GM19324 (cell line): ENCODE results near the gene ART4.

Experiments used
- ATAC-seq: cut with Tn5 transposase; IDR thresholded peaks from one replicate; pipeline ENCODE4 v1.9.1; 2021; ENCODE audit warnings: mild to moderate bottlenecking, moderate library complexity; ENCODE audit not compliant: unreplicated experiment, low FRiP score

ART4 gene

DNA sequence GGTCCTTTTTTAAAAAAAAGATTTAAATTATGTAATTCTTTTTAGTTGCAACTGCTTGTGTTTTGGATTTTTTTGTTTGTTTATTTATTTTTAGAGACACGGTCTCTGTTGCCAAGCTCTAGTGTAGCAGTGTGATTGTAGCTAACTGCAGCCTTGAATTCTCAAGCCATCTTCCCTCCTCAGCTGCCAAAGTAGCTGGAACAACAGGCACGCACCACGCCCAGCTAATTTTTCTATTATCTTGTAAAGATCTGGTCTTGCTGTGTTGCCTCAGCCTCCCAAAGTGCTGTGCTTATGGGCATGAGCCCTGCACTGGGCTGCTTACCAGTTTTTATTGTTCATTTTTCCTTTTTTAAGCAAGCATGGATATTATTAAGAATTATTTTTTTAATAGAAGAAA is 10.6 kb upstream of the ART4 start:
- no peak for ATAC-seq

DNA sequence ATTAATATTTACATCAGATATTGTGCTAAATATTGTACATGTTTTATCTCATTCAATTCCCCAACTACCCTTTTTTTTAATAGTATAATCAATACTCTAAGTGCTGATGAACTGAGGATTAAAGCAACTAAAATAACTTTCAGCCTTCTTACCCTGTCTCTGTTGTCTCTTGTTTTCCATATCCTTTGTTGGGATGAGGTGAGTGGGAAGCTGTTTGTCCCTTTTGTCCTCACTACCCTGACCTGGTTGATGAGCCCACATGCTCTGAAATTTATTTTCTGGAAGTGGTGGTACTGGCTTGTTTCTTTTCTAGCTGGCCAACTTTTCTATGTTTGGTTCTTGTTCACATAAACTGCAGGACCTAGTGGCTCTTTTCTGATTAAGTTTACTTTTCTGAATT is 9.6 kb upstream of the ART4 start:
- ATAC-seq, result no peak

DNA sequence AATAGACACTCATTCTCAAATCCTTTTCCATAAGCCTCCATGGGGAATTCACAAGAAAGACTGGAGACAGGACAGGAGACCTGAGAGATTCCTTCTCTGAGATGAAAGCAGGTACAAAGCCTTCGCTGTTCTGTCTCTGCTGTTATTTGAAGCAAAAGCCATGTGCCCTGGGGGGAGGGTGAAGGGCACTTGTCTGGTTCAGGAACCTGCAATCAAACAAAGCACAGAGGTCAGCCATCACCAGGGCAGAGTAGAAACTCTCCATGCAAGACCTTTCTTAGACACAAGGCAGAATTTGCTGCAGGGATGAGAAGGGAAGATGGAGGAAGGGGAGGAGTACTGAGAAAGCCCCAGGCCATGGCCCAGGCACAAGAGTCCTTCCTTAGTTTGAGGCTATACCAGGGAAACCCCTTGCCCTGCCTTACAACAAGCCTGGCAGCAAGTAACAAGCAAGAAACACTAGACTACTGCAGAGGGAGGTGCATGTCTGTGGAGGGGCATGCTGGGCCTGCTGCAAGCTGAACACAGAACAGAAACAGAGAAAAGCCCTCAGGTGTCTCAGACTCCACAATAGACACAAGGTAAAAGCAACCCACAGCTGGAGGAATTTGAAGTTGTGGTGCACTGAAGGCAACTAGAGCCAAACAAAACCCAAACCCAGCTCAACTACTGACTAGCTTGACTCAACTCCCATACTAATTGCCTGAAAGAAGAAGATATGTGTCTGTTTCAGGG is 7.8 kb upstream of the ART4 start:
- peak; percentile 76 for ATAC-seq

DNA sequence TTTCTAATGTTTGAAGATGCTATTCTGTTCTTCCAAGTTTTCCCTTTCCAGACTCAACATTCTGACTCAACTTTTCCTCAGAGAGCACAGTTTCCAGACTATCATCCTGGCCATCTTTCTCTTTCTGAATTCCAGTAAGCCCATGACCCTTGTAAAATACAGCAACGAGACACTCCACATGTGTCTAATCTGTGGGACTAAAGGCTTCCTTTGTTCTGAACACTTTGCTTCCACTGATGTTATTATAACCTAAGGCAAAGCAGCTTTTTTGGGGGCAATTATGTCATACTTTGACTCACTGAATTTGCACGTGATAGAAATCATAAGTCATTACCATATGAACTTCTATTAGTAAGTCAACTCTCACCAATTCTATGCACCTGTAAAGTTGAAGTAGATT is 6.3 kb upstream of the ART4 start:
- ATAC-seq, result no peak

DNA sequence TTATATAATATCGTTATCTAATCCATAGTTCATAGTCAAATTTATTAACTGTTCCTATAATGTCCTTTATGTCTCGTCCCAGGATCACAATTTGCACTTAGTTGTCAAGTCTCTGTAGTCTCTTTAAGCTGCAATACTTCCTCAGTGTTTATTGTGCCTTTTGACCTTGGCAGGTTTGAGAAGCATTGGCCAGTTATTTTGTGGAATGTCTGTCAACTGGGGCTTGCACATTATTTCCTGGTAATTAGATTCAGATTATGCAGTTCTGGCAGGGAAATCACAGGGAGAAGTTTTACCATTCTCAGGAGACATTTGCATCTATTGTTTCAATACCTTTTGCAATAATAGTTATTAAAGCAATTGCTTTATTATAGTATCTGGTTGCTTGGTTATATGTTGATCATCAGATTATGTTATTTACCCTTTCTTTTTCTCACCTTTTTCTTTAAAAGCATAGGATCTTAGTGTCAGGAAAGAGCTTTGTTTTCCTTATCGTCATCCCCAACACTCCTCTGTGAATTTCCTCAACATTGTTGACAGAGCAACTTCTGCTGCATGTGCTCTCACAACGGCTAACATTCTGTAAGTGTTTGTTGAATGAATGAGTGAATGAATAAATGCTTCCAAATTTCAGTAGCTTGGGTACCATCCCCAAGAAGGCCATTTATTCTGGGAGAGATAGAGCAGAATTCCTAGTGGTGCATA is 3.7 kb upstream of the ART4 start:
- no peak for ATAC-seq

DNA sequence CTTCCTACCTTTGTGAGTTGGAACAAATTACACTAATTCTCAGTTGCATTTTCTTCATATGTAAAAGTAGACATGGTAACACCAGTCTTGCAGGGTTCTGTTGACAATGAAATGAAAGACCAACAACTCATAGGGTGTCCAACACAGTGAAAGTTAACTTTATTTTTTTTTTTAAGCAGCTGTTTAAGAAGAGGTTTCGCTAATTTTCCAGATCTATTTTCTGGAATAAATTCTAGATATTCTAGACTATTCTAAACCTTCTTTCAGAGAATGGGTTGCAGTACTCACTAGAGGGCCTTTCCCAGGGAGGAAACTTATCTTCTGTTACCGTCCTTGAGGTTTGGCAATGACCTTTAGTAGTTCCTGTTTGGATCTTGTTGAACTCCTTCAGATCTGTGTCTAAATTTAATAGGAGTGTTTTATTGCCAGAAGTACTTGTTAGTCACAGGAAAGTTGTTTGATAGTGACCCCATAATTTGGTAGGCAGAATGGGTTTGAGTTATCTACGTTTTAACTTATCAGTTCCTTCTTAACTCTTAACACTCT is 2.8 kb upstream of the ART4 start:
- no peak for ATAC-seq

DNA sequence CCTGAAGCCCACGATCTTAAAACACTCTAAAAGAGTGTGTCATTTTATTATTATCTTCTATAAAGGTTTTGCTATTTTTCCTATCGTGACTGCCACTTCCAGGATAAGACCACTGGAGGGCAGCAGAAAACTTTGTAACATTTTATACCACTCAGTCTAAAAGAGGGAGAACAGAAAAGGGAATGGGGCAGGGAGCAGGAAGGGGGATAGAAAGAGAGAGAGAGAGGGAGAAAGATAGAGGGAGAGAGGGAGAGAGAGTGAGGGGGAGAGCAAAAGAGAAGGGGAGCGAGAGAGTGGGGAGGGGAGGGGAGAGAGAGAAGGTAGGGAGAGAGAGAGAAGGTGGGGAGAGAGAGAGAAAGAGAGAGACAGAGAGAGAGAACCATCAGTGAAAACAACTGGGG is 2.0 kb upstream of the ART4 start:
- no peak for ATAC-seq

DNA sequence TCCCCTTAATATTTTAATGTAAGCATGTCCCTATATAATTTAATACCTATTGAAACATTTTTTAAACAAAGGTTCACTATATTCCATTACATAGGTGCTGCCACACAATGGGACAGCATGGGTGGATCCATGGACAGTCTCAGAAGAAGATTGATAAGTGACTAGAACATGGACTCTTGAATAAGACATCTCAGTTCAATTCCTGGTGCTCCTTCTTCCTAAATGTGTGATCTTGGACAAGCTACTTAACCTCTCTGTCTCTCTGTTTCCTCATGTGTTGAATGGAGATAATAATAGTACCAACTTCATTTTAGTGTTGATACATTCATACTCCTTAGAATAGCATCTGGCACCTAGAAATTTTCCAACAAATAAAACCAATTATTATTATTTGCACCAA is 1.1 kb upstream of the ART4 start:
- no peak for ATAC-seq

DNA sequence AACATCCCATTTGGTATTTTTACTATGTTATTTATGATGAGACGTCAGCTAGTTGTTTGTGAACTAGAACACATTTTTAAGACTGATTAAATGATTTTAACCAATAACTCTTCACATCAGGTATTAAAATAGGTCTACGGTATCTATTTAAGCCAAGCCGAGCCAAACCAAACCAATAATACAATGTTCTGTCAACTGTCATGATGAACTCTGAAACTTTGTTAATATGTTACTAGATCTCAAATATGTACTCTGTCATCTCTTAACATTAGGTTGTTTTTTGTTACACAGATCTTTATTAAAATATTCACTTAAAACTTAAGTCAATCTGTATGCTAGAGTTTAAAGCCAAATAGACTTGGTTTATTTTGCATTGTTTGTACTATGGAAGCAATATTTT is 1.0 kb downstream of the ART4 start:
- no peak for ATAC-seq

DNA sequence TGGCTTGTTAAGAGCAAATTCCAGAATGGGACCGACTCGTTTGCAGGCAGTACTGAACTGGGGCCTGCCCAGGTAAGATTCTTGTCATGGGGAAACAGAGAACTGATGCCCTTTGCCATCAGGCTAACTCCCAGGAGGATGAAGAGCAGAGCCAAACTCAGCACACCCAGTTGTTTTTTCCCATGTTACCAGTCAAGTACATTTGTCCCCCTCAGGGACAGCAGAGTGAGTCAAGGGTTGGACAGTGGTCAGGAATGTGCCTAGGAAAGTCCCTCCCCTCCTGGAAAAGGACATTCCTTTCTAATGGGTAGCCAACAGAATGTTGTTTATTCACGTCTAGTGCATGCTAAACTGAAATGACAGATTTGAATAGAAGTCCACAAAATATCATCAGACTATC is 1.6 kb downstream of the ART4 start:
- ATAC-seq, result no peak

DNA sequence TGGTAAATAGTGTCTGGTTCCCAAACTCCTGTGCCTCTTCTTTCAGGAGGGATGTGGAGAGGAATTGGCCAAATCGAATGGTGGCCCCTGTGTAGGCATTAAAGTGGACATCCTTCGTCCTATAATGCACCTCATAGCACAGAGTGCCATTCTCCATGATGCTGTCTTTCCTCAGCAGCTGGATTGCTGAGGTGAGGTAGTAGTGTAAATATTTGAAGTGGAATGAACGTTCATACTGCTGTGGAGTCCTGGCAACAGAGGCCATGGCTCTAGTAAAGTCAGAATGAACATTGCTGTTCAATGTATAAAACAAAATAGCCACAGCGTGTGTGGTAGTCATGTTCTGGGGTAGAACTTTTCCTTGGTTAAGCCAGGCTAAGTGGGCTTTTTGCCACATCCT is 2.7 kb downstream of the ART4 start:
- no peak for ATAC-seq

DNA sequence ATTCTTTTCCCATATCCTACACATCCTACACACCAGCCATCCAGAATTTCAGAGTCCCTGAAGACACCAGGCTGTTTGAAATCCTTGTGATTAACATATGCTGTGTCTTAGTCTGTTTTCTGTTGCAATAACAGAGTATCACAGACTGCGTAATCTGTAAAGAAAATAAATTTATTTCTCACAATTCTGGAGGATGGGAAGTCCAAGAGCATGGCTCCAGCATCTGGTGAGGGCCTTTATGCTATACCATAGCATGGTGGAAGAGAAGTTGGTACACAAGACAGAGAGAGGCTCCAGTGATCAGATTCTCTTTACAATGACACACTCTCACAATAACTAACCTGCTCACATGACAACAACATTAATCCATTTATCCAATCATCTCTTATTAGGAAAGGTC is 4.1 kb downstream of the ART4 start:
- no peak for ATAC-seq

DNA sequence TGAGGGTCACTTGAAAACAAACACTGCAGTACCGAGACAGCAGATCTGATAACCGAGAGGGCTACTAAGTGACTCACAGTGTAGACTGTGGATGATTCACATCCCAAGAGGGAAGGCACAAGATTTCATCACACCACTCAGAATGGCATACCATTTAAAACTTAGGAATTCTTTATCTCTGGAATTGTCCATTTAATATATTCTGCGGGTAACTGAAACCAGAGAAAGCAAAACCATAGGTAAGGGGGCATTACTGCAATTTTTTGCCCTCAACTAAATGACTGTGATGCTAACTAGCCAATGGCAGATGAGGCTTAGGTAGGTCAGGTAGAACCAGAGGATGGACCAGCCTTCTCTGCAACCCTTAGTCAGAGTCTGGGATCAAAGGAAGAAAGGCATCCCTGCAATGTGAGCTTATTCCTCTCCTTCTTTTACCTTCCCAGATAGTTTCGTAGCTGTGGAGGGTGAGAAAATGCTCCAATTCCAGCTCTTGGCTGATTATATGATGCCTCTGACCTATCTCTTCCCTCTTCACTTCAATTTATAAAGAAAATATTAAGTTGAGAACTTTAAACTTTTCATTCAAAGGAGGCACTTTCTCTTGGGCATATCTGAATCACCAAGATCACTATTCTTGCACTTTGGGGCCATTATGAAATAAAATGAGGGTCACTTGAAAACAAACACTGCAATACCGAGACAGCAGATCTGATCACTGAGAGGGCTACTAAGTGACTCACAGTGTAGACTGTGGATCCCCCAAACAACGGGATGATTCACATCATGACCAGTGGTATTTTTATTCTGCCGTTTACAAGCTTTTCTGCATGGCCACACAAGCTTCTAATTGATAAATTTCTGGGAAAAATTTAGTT is 6.8 kb downstream of the ART4 start:
- no peak for ATAC-seq

DNA sequence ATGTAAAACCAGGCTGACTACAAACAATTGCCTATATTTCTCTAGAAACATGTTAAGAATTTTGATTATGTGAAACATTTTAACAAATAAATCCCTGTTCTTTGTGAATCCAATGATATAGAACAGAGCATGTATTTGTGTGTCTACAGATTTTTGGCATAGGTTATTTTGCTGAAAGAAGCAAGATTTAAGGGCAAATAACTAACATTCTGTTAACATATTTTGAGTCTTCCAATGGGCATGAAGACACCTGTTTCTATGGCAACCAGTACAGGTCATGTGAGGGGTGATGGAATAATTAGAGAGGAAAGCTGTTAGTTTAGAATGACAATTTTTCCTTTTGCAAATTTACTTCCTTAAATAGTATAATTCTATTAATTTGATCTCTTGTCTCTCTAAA is 8.8 kb downstream of the ART4 start:
- ATAC-seq, result no peak

DNA sequence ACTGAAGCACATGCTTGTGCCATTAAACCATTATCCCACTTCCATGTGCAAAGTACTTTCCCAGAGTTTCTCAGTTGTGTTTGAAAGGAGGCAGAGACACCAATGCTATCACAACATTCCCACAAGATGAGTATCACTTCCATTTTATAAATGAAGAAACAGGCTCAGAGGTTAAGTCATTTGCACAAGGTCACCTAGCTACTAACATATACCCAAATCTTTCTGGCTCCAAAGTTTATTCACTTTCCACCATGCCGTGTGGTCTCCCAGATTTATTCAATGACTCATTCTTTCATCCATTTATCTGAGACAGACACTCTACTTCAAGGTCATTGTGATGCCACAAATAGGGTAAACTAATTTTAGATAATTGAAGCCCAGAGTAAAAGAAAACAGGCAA is 9.4 kb downstream of the ART4 start:
- no peak for ATAC-seq

DNA sequence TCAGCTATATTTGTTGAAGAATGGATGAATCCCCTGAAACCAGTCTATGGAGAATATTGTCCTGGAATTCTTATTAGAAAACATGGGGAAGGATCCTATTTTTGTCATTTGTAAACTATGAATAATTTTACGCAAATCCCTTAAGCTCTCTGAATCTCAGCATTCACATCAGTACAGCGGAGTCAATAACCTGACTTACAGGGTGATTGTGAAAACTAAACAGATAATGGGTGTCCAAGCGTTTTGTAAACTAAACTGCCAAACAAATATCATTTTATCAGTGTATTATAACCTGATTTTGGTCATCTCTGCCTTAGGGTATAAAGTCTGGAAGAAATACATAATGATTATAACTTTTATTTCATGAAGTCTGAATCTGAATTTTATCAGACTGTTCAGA is 10.0 kb downstream of the ART4 start:
- ATAC-seq, result no peak

DNA sequence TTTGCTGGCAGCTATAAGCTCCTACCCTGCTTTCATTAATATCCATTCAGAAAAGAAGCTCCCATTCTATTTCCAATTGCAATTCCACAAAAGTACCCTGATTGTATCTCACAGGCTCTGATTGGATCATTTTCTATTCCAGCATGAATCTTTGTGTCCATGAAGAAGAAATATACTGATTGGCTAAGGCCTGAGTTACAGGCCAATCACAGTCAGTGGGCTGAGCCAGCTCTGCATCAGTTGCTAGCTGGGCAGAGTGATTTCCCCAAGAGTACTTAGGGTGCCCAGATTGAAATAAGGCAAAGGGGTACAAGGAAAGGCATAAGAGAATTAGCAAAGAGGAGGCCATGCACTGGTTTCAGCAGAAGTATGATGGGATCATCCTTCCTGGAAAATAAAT is 14.4 kb downstream of the ART4 start:
- peak; percentile 74 for ATAC-seq

DNA sequence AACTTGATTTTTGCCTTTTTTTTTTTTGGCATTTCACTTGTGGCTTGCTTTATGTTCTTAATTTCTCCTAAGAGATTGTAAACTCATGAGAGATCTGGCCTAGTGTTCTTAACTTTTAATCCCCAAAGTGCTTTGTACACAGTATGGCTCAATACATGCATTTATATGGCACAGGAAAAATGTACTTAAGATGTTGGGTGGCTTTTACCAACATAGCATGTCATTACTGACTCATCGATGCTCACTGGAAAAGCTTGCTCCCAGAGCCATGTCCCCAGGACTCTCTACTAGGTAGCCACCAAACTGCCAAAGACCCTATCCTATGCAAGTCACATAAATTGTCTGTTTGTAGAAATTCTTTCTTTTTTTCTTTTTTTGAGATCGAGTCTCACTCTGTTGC is 16.3 kb downstream of the ART4 start:
- ATAC-seq, result no peak

DNA sequence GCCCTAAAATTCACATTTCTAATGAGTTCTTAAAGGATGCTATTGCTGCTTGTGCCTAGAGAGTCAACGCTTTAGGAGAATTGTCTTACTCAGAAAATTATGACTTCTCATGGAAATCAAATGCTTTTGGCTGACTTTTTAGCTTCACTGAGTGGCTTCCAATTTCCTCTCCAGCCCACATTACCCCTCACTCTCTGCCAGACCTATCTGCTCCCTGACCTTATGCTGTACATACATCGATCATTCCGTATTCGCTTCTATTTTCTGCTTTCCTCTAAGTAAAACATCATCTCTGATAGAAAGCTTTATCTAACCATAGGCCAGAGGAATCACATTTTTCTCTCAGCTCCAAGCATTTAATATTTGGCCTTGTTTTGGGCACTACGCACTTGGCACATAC is 16.8 kb downstream of the ART4 start:
- no peak for ATAC-seq

DNA sequence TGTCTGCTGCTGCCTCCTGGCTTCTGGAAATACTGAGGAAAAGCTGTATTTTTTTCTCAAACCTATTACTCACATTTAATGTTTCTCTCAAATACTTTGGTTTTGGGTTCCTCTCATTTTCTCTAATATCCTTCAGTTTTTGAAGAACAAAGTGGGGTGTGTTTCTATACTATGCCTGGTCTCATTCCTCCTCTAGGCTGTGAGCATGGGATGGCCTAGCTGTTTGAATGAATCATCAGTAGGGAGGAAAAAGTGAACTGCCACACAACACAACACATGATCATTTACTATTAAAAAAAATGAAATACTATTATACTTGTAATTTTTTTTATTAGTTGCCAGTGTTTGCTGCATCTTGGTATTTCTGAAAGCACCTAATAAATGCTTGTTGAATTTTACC is 18.1 kb downstream of the ART4 start:
- ATAC-seq, result no peak

DNA sequence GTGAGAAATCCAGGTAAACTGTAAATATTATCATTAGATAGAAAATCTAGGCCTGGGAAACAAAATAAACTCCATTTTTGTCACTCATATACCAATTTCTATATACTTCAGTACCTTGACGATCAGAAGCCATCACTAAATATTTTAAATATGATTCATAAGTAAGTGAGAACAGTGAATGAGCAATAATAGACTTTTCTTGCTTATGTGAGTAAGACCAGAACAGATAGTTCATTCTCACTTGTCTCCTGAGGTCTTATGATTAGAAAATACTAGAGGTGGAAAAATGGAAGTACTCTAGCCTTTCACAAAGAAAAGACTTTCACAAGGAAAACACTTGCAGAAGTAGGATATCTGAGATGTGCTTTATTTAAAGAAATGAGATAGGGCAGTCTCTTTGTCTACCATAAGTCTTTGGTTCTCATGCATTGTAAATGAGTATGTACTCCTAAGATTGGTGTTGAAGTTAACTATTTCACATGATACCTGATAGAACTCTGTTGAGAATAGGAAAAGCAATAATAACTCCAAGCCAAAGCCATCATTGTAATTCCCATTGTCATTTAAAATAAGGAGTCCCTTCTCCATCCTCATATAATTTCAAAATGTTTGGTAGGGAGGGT is 19.2 kb downstream of the ART4 start:
- no peak for ATAC-seq
